GM18502 (cell line): Measurements from ENCODE around the gene USP17L27.
"Not testable (repeated sequence)": the region's sequence is repeated elsewhere in the genome, so short reads cannot be mapped to it uniquely, and the experiment has no call there.

Experiments used
- ATAC-seq: cut with Tn5 transposase; IDR thresholded peaks from one replicate; pipeline ENCODE4 v1.9.1; 2021; ENCODE audit warnings: mild to moderate bottlenecking; ENCODE audit not compliant: unreplicated experiment, poor library complexity

USP17L27 gene

GRCh38 chr4:9343848-9344247 lies at the start of gene USP17L27:
USP17L27 (plus strand) TSS chr4:9344148; CDS start chr4:9344148, 0 bp downstream.
- ATAC-seq, result not testable (repeated sequence)

GRCh38 chr4:9324191-9324590 lies 19.8 kb upstream of the USP17L27 start:
- ATAC-seq, result not testable (repeated sequence)

DNA sequence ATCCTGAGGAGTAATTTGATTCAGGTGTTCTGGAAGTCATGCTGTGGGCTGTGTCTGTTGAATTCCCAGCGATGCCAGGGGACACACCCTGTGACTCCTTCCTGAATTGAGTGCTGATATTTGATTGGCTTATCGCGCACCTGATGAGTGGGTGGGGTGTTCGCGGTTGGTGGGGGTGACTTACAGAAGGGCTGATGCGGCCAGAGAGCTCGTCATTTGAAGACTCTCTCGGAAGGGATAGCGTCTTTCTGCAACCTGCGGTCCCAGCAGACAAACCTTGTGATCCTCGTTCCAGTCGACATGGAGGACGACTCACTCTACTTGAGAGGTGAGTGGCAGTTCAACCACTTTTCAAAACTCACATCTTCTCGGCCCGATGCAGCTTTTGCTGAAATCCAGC lies 19.1 kb upstream of the USP17L27 start, which contains the start of gene USP17L24:
TSS of gene USP17L24 (plus strand) at position 301 of the 400 bp plus-strand sequence. CDS start at position 301, 0 bp downstream.
- not testable (repeated sequence) for ATAC-seq

GRCh38 chr4:9329611-9330010 lies 14.3 kb upstream of the USP17L27 start, which contains the start of gene USP17L25:
USP17L25 (plus strand) TSS chr4:9329911; CDS start chr4:9329911, 0 bp downstream.
- ATAC-seq, result not testable (repeated sequence)

GRCh38 chr4:9334358-9334757 lies 9.6 kb upstream of the USP17L27 start, which contains the start of gene USP17L26:
USP17L26 (plus strand) TSS chr4:9334658; CDS start chr4:9334658, 0 bp downstream.
- not testable (repeated sequence) for ATAC-seq

GRCh38 chr4:9339103-9339502 lies 4.8 kb upstream of the USP17L27 start, which contains the start of gene USP17L5:
USP17L5 (plus strand) TSS chr4:9339403; CDS start chr4:9339403, 0 bp downstream.
- not testable (repeated sequence) for ATAC-seq

- not testable (repeated sequence) for ATAC-seq
These were observed 4.6 kb downstream of the USP17L27 start, which contains the start of gene USP17L28 for GRCh38 chr4:9348593-9348992. USP17L28 (plus strand) TSS chr4:9348893; CDS start chr4:9348893, 0 bp downstream.

- not testable (repeated sequence) for ATAC-seq
These were observed 6.9 kb downstream of the USP17L27 start for GRCh38 chr4:9350866-9351265.

GRCh38 chr4:9353338-9353737 lies 9.4 kb downstream of the USP17L27 start, which contains the start of gene USP17L29:
USP17L29 (plus strand) TSS chr4:9353638; CDS start chr4:9353638, 0 bp downstream.
- ATAC-seq, result not testable (repeated sequence)

DNA sequence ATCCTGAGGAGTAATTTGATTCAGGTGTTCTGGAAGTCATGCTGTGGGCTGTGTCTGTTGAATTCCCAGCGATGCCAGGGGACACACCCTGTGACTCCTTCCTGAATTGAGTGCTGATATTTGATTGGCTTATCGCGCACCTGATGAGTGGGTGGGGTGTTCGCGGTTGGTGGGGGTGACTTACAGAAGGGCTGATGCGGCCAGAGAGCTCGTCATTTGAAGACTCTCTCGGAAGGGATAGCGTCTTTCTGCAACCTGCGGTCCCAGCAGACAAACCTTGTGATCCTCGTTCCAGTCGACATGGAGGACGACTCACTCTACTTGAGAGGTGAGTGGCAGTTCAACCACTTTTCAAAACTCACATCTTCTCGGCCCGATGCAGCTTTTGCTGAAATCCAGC lies 18.9 kb downstream of the USP17L27 start, which contains the start of gene USP17L30:
TSS of gene USP17L30 (plus strand) at position 301 of the 400 bp plus-strand sequence. CDS start at position 301, 0 bp downstream.
- ATAC-seq, result not testable (repeated sequence)

DNA sequence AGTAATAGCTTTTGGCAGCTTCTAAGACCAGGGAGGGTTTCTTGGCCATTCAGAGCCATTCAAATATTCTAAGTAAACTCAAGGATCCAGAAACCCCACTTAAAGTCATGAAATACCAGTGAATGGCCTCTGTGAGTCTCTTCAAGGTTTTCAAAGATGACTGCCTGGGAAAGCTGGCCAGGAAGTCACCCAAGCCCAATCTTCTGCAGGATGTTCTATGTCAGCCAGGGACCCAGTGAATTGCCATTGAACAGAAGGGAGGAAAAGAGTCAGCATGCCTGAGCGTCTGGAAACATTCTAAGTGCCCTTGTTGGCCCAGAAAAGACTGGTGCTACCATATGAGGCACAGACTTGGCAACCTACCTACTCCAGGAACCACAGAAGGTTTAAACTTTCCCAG lies 35.9 kb downstream of the USP17L27 start:
- not testable (repeated sequence) for ATAC-seq

GRCh38 chr4:9381012-9381534 lies 37.1 kb downstream of the USP17L27 start:
- ATAC-seq, result not testable (repeated sequence)

DNA sequence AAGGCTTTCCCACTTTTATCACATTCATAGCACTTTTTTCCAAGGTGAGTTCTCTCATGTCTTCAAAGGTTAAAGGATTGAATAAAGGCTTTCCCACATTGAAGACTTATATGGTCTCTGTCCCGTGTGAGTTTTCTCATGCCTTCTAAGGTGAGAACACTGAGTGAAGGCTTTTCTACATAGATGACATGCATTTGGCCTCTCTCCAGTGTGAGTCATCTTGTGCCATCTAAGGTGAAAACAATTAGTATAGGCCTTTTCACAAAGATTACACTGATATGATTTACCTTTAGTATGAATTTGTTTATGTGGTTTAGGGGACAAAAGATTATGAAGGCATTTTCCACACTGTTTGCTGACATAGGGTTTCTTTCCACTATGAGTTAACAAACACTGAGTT lies 40.2 kb downstream of the USP17L27 start:
- no peak for ATAC-seq

DNA sequence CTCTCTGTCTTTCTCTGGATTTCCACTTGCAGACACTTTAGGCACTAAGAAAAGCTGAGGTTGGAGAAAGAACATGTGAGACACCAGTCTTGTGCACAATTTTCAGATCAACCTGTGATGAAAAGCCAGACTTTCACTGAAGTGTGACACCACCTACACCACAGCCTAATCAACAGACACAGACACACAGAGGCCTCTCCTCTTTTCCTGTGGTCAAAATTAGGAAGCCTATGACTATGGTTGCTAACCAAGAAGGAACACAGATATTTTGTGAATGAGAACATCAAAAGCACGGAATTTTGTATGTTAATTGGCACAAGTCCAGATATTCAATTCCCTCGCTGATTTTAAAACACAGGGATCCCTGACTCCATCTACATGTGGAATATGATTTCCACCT lies 45.1 kb downstream of the USP17L27 start:
- not testable (repeated sequence) for ATAC-seq
